Osteoblast (primary cell): ENCODE data around the gene PCDHB14. TPM values are rescaled to one million over a fixed set of nuclear protein-coding genes. Genes with fewer than 3 reads are reported as not detected.
"Not testable (repeated sequence)": the region's sequence is repeated elsewhere in the genome, so short reads cannot be mapped to it uniquely, and the experiment has no call there.

ENCODE experiments used
- DNase-seq: peaks from one replicate; pipeline ENCODE4 v3.0.0; 2011; ENCODE audit warnings: low spot score, mixed read lengths; ENCODE audit not compliant: insufficient read length; ENCODE audit errors: missing footprints
- H2AFZ ChIP-seq: 2 replicates; pipeline ENCODE4 v1.6.0; 2011; ENCODE audit warnings: mild to moderate bottlenecking, low read length
- H3K27ac ChIP-seq: 2 replicates; pipeline ENCODE4 v1.5.1; 2011; ENCODE audit warnings: mild to moderate bottlenecking, low read depth, low read length, moderate library complexity
- H3K27me3 ChIP-seq: 2 replicates; pipeline ENCODE4 v1.6.0; 2012; ENCODE audit warnings: mild to moderate bottlenecking, control low read depth, inconsistent platforms, low read length, moderate library complexity; ENCODE audit not compliant: insufficient read depth
- H3K36me3 ChIP-seq: 2 replicates; pipeline ENCODE4 v1.5.1; 2011; ENCODE audit warnings: mild to moderate bottlenecking, low read length, control low read depth, moderate library complexity; ENCODE audit not compliant: insufficient read depth
- H3K4me1 ChIP-seq: 2 replicates; pipeline ENCODE4 v1.5.1; 2011; ENCODE audit warnings: mild to moderate bottlenecking, low read length, control low read depth, moderate library complexity; ENCODE audit not compliant: insufficient read depth
- H3K4me2 ChIP-seq: 2 replicates; pipeline ENCODE4 v1.6.0; 2011; ENCODE audit warnings: mild to moderate bottlenecking, low read length; ENCODE audit not compliant: insufficient read depth
- H3K4me3 ChIP-seq: fragments of 200-600 bp; sonication (generic); 3 replicates; pipeline ENCODE4 v1.5.1; 2012; ENCODE audit warnings: mild to moderate bottlenecking, low read length, inconsistent platforms; ENCODE audit not compliant: insufficient read depth
- H3K79me2 ChIP-seq: 2 replicates; pipeline ENCODE4 v1.6.0; 2012; ENCODE audit warnings: mild to moderate bottlenecking, low read length, control low read depth, inconsistent platforms; ENCODE audit not compliant: insufficient read depth
- H3K9me3 ChIP-seq: 2 replicates; pipeline ENCODE4 v1.5.1; 2011; ENCODE audit warnings: low read depth, low read length, control low read depth
- H4K20me1 ChIP-seq: 2 replicates; pipeline ENCODE4 v1.6.0; 2012; ENCODE audit warnings: mild to moderate bottlenecking, low read length, control low read depth; ENCODE audit not compliant: insufficient read depth
- total RNA-seq: library from RNA; depleted of rRNA; stranded (reverse); fragments of >200 nt; gene quantifications from 2 replicates; pipeline ENCODE4 v1.2.3, GENCODE V29; 2012
- TF ChIP-seq, protein P1 (sequence below): IDR thresholded peaks from 2 replicates; pipeline ENCODE4 v1.5.1; 2011; ENCODE audit warnings: mild to moderate bottlenecking, low read depth, low read length, moderate library complexity; ENCODE audit errors: extremely low read depth

Gene PCDHB14
- total RNA-seq, 1 donor = 2.9 TPM

DNA sequence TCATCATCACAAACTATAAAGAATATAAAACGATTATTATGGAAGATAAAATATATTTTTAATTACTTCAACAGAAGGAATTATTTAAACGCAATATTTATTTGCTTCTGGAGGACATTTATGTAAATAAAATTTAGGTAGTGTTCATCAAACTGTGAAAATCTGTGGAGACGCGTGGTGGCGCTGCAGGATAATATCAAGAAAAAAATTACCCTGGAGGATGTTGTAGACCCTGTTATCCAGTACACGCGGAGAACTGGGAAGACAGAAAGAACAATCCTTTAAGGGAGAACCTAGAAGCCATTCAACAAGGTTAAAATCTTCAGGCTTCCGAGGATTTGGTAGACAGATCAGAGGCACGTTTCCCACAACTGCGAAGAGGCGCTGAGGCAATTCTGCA, 14.7 kb upstream of the PCDHB14 start, which contains the start of gene PCDHB12:
Gene PCDHB12 (plus strand): TSS at position 242 of the 400 bp plus-strand sequence. CDS start 189 bp downstream, outside the sequence.
- no peaks in the 10 kb centered on the region for H3K4me1 ChIP-seq
- H4K20me1 ChIP-seq = no peaks in the 10 kb centered on the region
- no peak for DNase-seq
- no peaks in the 10 kb centered on the region for H3K9me3 ChIP-seq
- H3K79me2 ChIP-seq = no peaks in the 10 kb centered on the region
- no peaks in the 10 kb centered on the region for H3K27me3 ChIP-seq
- no peaks in the 10 kb centered on the region for H3K36me3 ChIP-seq
- TF ChIP-seq, protein P1, sequence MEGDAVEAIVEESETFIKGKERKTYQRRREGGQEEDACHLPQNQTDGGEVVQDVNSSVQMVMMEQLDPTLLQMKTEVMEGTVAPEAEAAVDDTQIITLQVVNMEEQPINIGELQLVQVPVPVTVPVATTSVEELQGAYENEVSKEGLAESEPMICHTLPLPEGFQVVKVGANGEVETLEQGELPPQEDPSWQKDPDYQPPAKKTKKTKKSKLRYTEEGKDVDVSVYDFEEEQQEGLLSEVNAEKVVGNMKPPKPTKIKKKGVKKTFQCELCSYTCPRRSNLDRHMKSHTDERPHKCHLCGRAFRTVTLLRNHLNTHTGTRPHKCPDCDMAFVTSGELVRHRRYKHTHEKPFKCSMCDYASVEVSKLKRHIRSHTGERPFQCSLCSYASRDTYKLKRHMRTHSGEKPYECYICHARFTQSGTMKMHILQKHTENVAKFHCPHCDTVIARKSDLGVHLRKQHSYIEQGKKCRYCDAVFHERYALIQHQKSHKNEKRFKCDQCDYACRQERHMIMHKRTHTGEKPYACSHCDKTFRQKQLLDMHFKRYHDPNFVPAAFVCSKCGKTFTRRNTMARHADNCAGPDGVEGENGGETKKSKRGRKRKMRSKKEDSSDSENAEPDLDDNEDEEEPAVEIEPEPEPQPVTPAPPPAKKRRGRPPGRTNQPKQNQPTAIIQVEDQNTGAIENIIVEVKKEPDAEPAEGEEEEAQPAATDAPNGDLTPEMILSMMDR = peak; percentile 23
- no peak within 1 kb of the TSS for H3K4me2 ChIP-seq
- H3K27ac ChIP-seq = no peak within 1 kb of the TSS
- no peak within 1 kb of the TSS for H3K4me3 ChIP-seq
- H2AFZ ChIP-seq = no peak within 1 kb of the TSS

- H3K4me1 ChIP-seq, H3K27me3 ChIP-seq, H3K9me3 ChIP-seq, H3K27ac ChIP-seq, DNase-seq, H3K79me2 ChIP-seq, H4K20me1 ChIP-seq, H3K4me2 ChIP-seq, H3K36me3 ChIP-seq, H3K4me3 ChIP-seq, H2AFZ ChIP-seq: not testable (repeated sequence)
Measured at GRCh38 chr5:141210281-141210680, 12.9 kb upstream of the PCDHB14 start.

DNA sequence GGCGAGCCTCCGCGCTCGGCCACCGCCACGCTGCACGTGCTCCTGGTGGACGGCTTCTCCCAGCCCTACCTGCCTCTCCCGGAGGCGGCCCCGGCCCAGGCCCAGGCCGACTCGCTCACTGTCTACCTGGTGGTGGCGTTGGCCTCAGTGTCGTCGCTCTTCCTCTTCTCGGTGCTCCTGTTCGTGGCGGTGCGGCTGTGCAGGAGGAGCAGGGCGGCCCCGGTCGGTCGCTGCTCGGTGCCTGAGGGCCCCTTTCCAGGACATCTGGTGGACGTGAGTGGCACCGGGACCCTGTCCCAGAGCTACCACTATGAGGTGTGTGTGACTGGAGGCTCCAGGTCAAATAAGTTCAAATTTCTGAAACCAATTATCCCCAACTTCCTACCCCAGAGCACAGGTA, 12.3 kb upstream of the PCDHB14 start:
- H3K4me2 ChIP-seq, H3K27ac ChIP-seq, H3K4me3 ChIP-seq, DNase-seq, H3K79me2 ChIP-seq, H3K36me3 ChIP-seq, H4K20me1 ChIP-seq, H3K9me3 ChIP-seq, H2AFZ ChIP-seq, H3K4me1 ChIP-seq, H3K27me3 ChIP-seq: not testable (repeated sequence)

- H3K36me3 ChIP-seq, H3K4me3 ChIP-seq, H3K79me2 ChIP-seq, H4K20me1 ChIP-seq, H3K27ac ChIP-seq, H3K4me1 ChIP-seq, H2AFZ ChIP-seq, H3K9me3 ChIP-seq, H3K27me3 ChIP-seq, H3K4me2 ChIP-seq, DNase-seq: not testable (repeated sequence)
- TF ChIP-seq, protein P1 = peak; percentile 34
Measured at GRCh38 chr5:141213656-141214339, 9.3 kb upstream of the PCDHB14 start, which contains the start of gene PCDHB13. Gene PCDHB13, plus strand, starts transcription at chr5:141213919. Its CDS starts 205 bp downstream, at chr5:141214124.

DNA sequence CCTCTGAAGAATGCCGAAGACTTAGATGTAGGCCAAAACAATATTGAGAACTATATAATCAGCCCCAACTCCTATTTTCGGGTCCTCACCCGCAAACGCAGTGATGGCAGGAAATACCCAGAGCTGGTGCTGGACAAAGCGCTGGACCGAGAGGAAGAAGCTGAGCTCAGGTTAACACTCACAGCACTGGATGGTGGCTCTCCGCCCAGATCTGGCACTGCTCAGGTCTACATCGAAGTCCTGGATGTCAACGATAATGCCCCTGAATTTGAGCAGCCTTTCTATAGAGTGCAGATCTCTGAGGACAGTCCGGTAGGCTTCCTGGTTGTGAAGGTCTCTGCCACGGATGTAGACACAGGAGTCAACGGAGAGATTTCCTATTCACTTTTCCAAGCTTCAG, 8.6 kb upstream of the PCDHB14 start:
- H3K4me2 ChIP-seq, H3K79me2 ChIP-seq, H4K20me1 ChIP-seq, H3K27me3 ChIP-seq, H3K9me3 ChIP-seq, H3K36me3 ChIP-seq, H3K4me3 ChIP-seq, DNase-seq, H3K27ac ChIP-seq, H3K4me1 ChIP-seq, H2AFZ ChIP-seq: not testable (repeated sequence)

DNA sequence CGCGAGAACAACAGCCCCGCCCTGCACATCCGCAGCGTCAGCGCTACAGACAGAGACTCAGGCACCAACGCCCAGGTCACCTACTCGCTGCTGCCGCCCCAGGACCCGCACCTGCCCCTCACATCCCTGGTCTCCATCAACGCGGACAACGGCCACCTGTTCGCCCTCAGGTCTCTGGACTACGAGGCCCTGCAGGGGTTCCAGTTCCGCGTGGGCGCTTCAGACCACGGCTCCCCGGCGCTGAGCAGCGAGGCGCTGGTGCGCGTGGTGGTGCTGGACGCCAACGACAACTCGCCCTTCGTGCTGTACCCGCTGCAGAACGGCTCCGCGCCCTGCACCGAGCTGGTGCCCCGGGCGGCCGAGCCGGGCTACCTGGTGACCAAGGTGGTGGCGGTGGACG, 7.6 kb upstream of the PCDHB14 start:
- not testable (repeated sequence) for H2AFZ ChIP-seq, DNase-seq, H3K9me3 ChIP-seq, H3K4me1 ChIP-seq, H4K20me1 ChIP-seq, H3K79me2 ChIP-seq, H3K27ac ChIP-seq, H3K27me3 ChIP-seq, H3K4me3 ChIP-seq, H3K4me2 ChIP-seq, H3K36me3 ChIP-seq

- H3K4me2 ChIP-seq, H4K20me1 ChIP-seq, H3K4me3 ChIP-seq, H2AFZ ChIP-seq, H3K4me1 ChIP-seq, H3K27ac ChIP-seq, H3K27me3 ChIP-seq, H3K9me3 ChIP-seq, H3K79me2 ChIP-seq, DNase-seq, H3K36me3 ChIP-seq: not testable (repeated sequence)
Measured at GRCh38 chr5:141216035-141216434, 7.1 kb upstream of the PCDHB14 start.
